HepG2 (cell line): ENCODE data around the gene KIF19. TPM values are rescaled to one million over a fixed set of nuclear protein-coding genes. Genes with fewer than 3 reads are reported as not detected.

Experiments used
- GTF2F1 ChIP-seq: fragments of 150-350 bp; IDR thresholded peaks from 2 replicates; pipeline ENCODE4 v1.6.1; 2014; ENCODE audit warnings: low read length
- IKZF4 ChIP-seq: sonication (generic); formaldehyde crosslinking; IDR thresholded peaks from 2 replicates; pipeline ENCODE4 v1.5.1; 2020; ENCODE audit warnings: borderline replicate concordance, mild to moderate bottlenecking, low read depth, missing genetic modification reagents; ENCODE audit errors: not compliant biosample characterization
- TCF7L2 ChIP-seq: IDR thresholded peaks from 2 replicates; pipeline ENCODE4 v1.6.1; 2011; ENCODE audit warnings: mild to moderate bottlenecking, low read depth, low read length, moderate library complexity
- ZFP62 ChIP-seq: sonication (generic); formaldehyde crosslinking; IDR thresholded peaks from 2 replicates; pipeline ENCODE4 v1.4.0; 2020; ENCODE audit warnings: missing genetic modification reagents
- ZNF274 ChIP-seq: sonication (generic); formaldehyde crosslinking; IDR thresholded peaks from 2 replicates; pipeline ENCODE4 v1.5.1; 2020; ENCODE audit warnings: mild to moderate bottlenecking, missing genetic modification reagents
- ZNF383 ChIP-seq: sonication (generic); formaldehyde crosslinking; IDR thresholded peaks from 2 replicates; pipeline ENCODE4 v1.4.0; 2020; ENCODE audit warnings: missing genetic modification reagents, mild to moderate bottlenecking, borderline replicate concordance
- ZNF446 ChIP-seq: sonication (generic); formaldehyde crosslinking; IDR thresholded peaks from 2 replicates; pipeline ENCODE4 v1.5.0; 2020; ENCODE audit warnings: mild to moderate bottlenecking, missing genetic modification reagents
- ZNF674 ChIP-seq: sonication (generic); formaldehyde crosslinking; IDR thresholded peaks from 2 replicates; pipeline ENCODE4 v1.5.0; 2020; ENCODE audit warnings: low read depth, mild to moderate bottlenecking, missing genetic modification reagents
- ZNF7 ChIP-seq: IDR thresholded peaks from 2 replicates; pipeline ENCODE4 v1.6.1; 2016; ENCODE audit warnings: missing biosample characterization, missing genetic modification reagents
- polyA plus RNA-seq, 8 experiments: library from polyadenylated mRNA; depleted of rRNA in 3 of 8; stranded (reverse) in 7 of 8; unstranded in 1 of 8; fragments of >200 nt; fragmentation: Illumina TruSeq in 4 of 8; extraction: Trizol in 4 of 8; gene quantifications; 2 replicates each; pipeline versions ENCODE4 v1.2.1 to v1.2.3, GENCODE V29; 2011 to 2016; ENCODE audit warnings: low read depth in 4 of 8, missing spikeins in 1 of 8, mixed read lengths in 1 of 8; ENCODE audit not compliant: insufficient read depth in 1 of 8
- total RNA-seq, 5 experiments: library from RNA; depleted of rRNA; stranded (reverse); fragments of >200 nt; fragmentation: Illumina TruSeq; extraction: Trizol; gene quantifications; 2 replicates each; pipeline ENCODE4 v1.2.3, GENCODE V29; 2016; ENCODE audit warnings: low read depth in 1 of 5
- TF ChIP-seq, protein P1 (sequence below): sonication (generic); formaldehyde crosslinking; IDR thresholded peaks from one replicate; pipeline ENCODE4 v1.5.1; 2020; ENCODE audit warnings: mild to moderate bottlenecking, missing genetic modification reagents; ENCODE audit errors: not compliant biosample characterization
- TF ChIP-seq, protein P2 (sequence below): sonication (generic); formaldehyde crosslinking; IDR thresholded peaks from 2 replicates; pipeline ENCODE4 v1.8.0; 2022; ENCODE audit warnings: mild to moderate bottlenecking, missing genetic modification reagents, moderate library complexity
- TF ChIP-seq, protein P3 (sequence below): IDR thresholded peaks from 2 replicates; pipeline ENCODE4 v1.6.1; 2012; ENCODE audit warnings: low read depth, low read length, improper control_type of control experiment
- TF ChIP-seq, protein P4 (sequence below): sonication (generic); formaldehyde crosslinking; IDR thresholded peaks from 2 replicates; pipeline ENCODE4 v1.4.0; 2020; ENCODE audit warnings: missing genetic modification reagents, mild to moderate bottlenecking, borderline replicate concordance
- TF ChIP-seq, protein P5 (sequence below): fragments of 450-650 bp; IDR thresholded peaks from 2 replicates; pipeline ENCODE4 v1.6.1; 2017

KIF19 gene
- total and polyA plus RNA-seq, 2 of the 13 experiments (the other 11 are each of a cell fraction or from before 2014, with no cell fraction given): not detected

DNA sequence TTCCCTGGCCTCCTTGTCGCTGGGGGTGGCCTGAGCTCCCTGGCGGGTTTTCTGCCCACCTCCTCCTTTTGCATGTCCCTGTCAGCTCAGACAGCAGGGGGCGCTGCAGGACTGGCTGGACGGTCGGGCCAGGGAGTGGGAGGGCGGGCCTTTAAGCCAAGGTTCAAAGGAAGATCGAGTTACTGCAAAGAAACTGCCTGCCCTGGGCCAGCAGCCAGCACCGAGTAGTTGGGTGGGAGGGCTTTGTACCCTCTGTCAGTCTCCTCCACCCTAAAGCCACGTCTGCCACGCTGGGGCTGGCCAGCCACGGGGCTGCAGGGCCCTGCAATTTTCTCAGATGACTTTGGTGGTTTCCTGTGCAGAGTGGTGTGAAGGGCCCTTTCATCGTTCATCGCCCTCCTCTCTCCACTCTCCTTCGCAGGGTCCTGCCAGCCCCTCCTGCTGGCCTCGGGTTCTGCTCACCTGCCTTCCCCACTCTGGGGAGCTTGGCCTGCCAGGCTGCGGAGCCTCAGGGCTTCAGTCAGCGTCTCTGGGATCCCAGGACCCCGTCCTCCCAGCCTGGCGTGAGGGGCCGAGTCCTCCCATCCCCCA lies 53.6 kb downstream of the KIF19 start (continued):
- TF ChIP-seq, protein P1, sequence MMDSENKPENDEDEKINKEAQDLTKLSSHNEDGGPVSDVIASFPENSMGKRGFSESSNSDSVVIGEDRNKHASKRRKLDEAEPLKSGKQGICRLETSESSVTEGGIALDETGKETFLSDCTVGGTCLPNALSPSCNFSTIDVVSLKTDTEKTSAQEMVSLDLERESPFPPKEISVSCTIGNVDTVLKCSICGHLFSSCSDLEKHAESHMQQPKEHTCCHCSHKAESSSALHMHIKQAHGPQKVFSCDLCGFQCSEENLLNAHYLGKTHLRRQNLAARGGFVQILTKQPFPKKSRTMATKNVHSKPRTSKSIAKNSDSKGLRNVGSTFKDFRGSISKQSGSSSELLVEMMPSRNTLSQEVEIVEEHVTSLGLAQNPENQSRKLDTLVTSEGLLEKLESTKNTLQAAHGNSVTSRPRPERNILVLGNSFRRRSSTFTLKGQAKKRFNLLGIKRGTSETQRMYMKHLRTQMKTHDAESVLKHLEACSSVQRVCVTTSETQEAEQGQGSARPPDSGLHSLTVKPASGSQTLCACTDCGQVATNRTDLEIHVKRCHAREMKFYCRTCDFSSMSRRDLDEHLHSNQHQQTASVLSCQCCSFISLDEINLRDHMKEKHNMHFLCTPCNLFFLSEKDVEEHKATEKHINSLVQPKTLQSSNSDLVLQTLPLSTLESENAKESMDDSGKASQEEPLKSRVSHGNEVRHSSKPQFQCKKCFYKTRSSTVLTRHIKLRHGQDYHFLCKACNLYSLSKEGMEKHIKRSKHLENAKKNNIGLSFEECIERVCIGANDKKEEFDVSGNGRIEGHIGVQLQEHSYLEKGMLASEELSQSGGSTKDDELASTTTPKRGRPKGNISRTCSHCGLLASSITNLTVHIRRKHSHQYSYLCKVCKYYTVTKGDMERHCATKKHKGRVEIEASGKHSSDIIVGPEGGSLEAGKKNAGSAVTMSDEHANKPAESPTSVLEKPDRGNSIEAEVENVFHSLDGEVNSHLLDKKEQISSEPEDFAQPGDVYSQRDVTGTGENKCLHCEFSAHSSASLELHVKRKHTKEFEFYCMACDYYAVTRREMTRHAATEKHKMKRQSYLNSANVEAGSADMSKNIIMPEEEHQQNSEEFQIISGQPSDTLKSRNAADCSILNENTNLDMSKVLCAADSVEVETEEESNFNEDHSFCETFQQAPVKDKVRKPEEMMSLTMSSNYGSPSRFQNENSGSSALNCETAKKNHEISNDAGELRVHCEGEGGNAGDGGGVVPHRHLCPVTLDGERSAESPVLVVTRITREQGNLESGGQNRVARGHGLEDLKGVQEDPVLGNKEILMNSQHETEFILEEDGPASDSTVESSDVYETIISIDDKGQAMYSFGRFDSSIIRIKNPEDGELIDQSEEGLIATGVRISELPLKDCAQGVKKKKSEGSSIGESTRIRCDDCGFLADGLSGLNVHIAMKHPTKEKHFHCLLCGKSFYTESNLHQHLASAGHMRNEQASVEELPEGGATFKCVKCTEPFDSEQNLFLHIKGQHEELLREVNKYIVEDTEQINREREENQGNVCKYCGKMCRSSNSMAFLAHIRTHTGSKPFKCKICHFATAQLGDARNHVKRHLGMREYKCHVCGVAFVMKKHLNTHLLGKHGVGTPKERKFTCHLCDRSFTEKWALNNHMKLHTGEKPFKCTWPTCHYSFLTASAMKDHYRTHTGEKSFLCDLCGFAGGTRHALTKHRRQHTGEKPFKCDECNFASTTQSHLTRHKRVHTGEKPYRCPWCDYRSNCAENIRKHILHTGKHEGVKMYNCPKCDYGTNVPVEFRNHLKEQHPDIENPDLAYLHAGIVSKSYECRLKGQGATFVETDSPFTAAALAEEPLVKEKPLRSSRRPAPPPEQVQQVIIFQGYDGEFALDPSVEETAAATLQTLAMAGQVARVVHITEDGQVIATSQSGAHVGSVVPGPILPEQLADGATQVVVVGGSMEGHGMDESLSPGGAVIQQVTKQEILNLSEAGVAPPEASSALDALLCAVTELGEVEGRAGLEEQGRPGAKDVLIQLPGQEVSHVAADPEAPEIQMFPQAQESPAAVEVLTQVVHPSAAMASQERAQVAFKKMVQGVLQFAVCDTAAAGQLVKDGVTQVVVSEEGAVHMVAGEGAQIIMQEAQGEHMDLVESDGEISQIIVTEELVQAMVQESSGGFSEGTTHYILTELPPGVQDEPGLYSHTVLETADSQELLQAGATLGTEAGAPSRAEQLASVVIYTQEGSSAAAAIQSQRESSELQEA: no peak
- TF ChIP-seq ZFP62 (CRISPR knock-in tag) (no peak), ZNF383 (CRISPR knock-in tag) (no peak), IKZF4 (CRISPR knock-in tag) (no peak), ZNF7 (CRISPR knock-in tag) (no peak), GTF2F1 (no peak), ZNF446 (CRISPR knock-in tag) (no peak), ZNF274 (CRISPR knock-in tag) (no peak), TCF7L2 (no peak), ZNF674 (CRISPR knock-in tag) (no peak)
- TF ChIP-seq, protein P2, sequence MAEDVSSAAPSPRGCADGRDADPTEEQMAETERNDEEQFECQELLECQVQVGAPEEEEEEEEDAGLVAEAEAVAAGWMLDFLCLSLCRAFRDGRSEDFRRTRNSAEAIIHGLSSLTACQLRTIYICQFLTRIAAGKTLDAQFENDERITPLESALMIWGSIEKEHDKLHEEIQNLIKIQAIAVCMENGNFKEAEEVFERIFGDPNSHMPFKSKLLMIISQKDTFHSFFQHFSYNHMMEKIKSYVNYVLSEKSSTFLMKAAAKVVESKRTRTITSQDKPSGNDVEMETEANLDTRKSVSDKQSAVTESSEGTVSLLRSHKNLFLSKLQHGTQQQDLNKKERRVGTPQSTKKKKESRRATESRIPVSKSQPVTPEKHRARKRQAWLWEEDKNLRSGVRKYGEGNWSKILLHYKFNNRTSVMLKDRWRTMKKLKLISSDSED (CRISPR knock-in tag): no peak
- TF ChIP-seq, protein P3, sequence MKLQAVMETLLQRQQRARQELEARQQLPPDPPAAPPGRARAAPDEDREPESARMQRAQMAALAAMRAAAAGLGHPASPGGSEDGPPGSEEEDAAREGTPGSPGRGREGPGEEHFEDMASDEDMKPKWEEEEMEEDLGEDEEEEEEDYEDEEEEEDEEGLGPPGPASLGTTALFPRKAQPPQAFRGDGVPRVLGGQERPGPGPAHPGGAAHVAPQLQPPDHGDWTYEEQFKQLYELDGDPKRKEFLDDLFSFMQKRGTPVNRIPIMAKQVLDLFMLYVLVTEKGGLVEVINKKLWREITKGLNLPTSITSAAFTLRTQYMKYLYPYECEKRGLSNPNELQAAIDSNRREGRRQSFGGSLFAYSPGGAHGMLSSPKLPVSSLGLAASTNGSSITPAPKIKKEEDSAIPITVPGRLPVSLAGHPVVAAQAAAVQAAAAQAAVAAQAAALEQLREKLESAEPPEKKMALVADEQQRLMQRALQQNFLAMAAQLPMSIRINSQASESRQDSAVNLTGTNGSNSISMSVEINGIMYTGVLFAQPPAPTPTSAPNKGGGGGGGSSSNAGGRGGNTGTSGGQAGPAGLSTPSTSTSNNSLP: no peak
- TF ChIP-seq, protein P4, sequence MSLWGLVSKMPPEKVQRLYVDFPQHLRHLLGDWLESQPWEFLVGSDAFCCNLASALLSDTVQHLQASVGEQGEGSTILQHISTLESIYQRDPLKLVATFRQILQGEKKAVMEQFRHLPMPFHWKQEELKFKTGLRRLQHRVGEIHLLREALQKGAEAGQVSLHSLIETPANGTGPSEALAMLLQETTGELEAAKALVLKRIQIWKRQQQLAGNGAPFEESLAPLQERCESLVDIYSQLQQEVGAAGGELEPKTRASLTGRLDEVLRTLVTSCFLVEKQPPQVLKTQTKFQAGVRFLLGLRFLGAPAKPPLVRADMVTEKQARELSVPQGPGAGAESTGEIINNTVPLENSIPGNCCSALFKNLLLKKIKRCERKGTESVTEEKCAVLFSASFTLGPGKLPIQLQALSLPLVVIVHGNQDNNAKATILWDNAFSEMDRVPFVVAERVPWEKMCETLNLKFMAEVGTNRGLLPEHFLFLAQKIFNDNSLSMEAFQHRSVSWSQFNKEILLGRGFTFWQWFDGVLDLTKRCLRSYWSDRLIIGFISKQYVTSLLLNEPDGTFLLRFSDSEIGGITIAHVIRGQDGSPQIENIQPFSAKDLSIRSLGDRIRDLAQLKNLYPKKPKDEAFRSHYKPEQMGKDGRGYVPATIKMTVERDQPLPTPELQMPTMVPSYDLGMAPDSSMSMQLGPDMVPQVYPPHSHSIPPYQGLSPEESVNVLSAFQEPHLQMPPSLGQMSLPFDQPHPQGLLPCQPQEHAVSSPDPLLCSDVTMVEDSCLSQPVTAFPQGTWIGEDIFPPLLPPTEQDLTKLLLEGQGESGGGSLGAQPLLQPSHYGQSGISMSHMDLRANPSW (CRISPR knock-in tag): no peak
- TF ChIP-seq, protein P5, sequence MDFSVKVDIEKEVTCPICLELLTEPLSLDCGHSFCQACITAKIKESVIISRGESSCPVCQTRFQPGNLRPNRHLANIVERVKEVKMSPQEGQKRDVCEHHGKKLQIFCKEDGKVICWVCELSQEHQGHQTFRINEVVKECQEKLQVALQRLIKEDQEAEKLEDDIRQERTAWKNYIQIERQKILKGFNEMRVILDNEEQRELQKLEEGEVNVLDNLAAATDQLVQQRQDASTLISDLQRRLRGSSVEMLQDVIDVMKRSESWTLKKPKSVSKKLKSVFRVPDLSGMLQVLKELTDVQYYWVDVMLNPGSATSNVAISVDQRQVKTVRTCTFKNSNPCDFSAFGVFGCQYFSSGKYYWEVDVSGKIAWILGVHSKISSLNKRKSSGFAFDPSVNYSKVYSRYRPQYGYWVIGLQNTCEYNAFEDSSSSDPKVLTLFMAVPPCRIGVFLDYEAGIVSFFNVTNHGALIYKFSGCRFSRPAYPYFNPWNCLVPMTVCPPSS: no peak
